Kasumi-1 (cell line): ENCODE results near the gene WFIKKN1.
A peak's percentile ranks its signal among the peaks of the same experiment; 100 is the strongest.

ENCODE experiments used
- DNase-seq, 2 experiments: peaks; one replicate each; lab custom pipeline; 2025; lab: John Stamatoyannopoulos, UW

The WFIKKN1 gene

DNA sequence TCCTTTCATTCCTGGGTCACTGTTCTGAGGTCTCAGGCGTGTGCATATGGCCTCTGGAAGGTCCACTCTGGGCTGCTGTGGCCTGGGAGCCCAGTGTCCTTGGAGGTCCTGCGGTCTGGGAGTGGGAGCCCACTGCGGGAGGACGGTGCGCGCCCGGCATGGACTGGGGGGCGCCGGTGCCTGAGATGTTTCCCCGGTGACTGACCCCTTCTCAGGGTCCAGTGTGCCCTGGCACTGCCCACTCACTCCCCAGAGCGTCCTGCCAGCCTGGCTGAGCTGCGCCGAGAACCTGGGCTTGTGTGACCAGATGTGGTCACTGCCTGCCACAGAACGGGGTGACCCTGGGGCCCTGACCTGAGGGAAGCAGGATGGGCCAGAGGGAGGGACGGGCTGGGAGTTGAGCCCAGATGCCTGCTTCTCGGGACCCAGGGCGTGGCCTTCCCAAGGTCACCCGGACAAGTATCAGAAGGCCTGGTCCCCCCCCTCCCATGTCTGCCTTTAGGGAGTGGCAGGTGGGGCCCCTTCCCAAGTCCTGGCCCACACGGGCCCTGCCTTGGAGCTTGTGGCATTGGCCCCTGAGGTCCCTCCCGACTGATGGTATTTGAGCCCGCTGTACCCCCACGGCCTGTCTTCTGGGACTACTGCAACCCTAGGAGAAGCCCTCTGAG, 43.6 kb downstream of the WFIKKN1 start:
- DNase-seq: no peak

- no peak for DNase-seq
Measured at GRCh38 chr16:674968-675883, 44.4 kb downstream of the WFIKKN1 start, which contains the start of gene RHBDL1. Gene RHBDL1, plus strand, starts transcription at chr16:675671. Its CDS starts 120 bp downstream, at chr16:675791.

GRCh38 chr16:675884-676564, 45.2 kb downstream of the WFIKKN1 start:
- no peak for DNase-seq

- no peak for DNase-seq
Measured at GRCh38 chr16:676565-676902, 45.7 kb downstream of the WFIKKN1 start.

DNA sequence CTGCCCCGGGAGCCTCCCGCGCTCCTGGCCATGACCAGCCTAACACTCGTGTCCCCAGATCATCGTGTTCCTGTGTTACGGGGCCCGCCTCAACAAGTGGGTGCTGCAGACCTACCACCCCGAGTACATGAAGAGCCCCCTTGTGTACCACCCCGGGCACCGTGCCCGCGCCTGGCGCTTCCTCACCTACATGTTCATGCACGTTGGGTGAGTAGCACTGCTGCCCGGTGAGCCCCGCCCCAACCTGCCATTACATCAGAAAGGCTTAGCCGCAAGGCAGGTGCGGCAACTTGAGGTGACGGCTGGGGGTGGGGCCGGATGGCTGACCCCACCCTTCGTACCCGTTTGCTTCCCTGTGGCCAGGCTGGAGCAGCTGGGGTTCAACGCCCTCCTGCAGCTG, 46.1 kb downstream of the WFIKKN1 start:
- no peak for DNase-seq

DNA sequence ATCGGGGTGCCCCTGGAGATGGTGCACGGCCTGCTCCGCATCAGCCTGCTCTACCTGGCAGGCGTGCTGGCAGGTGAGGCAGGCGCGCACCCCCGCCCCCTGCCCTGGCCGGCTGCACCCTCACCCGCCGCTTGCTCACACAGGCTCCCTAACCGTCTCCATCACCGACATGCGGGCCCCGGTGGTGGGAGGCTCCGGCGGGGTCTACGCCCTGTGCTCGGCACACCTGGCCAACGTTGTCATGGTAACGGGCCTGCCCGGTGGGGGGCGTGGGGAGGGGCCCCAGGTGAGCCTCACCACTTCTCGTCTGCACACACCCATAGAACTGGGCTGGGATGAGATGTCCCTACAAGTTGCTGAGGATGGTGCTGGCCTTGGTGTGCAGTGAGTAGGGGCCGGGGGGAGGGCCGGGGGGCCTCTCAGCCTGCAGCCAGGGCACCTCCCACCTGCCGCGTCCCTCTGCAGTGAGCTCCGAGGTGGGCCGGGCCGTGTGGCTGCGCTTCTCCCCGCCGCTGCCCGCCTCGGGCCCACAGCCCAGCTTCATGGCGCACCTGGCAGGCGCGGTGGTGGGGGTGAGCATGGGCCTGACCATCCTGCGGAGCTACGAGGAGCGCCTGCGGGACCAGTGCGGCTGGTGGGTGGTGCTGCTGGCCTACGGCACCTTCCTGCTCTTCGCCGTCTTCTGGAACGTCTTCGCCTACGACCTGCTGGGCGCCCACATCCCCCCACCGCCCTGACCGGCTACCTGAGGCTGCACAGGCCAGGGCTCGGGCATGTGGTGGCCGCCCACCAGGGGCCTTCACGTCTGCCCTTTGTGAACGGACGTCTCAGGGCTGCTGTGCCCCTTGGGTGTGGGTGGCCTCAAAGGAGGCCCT, 46.8 kb downstream of the WFIKKN1 start:
- no peak for DNase-seq

- DNase-seq: no peak
Measured at GRCh38 chr16:678209-678857, 47.5 kb downstream of the WFIKKN1 start.

DNA sequence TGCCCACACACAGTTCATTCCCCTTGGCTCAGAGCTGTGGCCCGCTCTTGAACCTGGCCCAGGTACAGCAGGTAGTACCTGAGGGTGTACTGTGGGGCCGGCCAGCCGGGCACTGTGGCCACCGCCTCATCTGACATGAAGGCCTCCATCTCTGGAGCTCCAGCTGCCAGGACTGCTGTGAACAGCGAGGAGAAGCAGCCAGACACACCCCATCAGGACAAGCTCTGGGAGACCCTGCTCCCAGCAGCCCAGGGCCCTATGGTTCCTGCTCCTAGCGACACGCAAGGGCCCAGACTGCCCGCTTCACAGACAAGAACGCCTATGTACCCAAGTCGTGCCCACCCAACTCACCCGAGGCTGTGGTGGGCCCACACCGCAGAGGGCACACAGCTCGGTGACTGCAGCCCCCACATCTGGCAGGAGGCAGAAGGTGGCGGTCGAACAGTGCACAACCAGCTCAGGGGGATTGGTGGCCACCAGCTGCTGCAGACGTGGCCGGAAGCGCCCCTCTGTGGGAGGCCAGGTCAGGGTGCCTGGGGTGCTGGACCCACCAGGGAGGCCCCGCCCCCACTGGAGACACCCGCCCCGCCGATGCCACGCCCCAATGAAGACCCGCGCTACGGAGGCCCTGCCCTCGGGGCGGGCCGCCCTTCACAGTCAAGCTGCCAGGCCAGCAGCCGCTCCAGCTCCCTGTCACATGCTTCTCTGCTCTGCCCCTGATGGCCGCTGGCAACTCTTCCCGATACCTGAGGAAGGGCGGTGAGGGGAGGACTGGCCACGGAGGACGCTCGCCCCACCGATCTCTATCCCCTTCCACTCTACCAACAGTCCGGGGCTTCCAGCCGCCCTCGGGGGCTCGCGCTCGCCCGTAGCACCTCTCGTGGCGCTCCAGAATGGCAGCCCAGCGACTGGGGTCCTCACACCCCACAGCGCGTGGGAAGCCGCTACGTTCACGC, 48.4 kb downstream of the WFIKKN1 start:
- DNase-seq: peak; percentile 26 to 28

DNA sequence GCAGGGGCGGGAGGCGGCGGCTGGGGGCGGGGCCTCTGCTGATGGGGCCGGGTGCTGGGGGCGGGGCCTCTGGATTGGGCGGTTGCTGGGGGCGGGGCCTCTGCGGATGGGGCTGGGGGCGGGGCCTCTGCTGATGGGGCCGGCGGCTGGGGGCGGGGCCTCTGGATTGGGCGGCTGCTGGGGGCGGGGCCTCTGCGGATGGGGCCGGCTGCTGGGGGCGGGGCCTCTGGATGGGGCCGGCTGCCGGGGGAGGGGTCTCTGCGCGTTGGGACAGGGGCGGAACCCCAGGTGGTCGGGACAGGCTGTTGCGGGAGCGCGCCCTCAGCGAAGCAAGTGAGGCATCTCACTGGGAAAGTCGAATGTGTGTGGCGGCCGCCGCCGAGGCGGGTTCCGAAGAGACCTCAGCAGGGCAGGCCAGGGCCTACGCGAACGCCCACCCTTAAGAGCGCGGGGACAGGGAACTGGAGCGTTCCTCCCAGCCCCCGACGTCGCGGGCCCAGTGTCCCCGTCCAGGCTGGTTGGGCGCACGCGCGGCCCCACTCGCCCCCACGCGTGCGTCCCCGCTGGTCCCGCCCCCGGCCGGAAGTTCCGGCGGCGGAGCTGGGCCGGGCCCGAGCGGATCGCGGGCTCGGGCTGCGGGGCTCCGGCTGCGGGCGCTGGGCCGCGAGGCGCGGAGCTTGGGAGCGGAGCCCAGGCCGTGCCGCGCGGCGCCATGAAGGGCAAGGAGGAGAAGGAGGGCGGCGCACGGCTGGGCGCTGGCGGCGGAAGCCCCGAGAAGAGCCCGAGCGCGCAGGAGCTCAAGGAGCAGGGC, 49.2 kb downstream of the WFIKKN1 start, which contains the start of gene STUB1:
Gene STUB1 (plus strand): TSS at position 597 of the 811 bp plus-strand sequence. CDS start 116 bp downstream, at position 713.
- DNase-seq: peak; percentile 45 to 56

DNA sequence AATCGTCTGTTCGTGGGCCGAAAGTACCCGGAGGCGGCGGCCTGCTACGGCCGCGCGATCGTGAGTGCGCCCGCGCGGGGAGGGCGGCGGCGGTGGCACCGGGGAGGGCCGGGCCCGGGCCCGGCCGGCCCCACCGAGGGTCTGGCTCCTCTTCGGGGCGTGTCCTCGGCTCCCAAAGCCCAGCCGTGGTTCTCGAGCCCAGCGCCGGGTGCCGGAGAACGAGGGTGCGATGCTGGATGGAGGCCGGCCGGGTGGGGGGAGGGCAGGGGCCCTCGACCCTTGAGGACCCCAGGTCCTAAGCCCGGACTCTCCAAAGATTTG, 49.8 kb downstream of the WFIKKN1 start:
- no peak for DNase-seq

- peak in 1 of 2 experiments; percentile 3 for DNase-seq
Measured at GRCh38 chr16:680967-681745, 50.4 kb downstream of the WFIKKN1 start.

- no peak for DNase-seq
Measured at GRCh38 chr16:681746-682427, 51.1 kb downstream of the WFIKKN1 start.

GRCh38 chr16:682493-683395, 52.0 kb downstream of the WFIKKN1 start:
- DNase-seq: no peak

DNA sequence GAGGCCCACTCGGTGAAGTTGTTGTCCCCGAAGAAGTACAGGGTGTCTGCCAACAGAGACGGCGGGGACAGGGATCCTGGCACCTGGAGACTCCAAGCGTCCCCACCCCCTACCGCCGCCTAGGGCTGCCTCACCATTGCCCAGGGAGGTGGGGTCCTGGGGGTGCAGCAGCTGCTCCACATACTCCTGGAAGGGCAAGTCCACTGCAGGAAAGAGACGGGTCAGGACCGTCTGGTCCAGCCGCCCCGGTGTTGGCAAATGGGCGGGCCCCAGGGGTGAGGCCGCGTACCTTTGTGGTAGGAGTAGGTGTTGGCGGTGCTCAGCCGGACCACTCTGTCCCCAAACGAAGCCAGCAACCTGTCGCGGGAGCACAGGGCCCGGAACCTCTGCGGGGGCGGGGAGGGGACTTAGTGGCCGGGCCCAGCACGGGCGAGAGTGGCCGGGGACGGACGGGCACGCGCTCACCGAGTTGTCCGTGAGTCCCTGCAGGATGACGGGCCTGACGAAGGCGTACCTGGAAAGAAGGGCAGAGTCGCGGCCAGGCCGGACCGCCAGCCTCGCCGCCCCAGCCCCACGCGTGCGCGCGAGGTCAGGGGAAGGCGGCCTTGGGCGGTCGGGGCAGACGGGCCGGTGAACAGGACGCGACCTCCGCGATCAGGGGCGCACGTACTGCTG, 52.7 kb downstream of the WFIKKN1 start:
- no peak for DNase-seq
